Measurements from ENCODE around the gene DGKQ.

Gene DGKQ

DNA sequence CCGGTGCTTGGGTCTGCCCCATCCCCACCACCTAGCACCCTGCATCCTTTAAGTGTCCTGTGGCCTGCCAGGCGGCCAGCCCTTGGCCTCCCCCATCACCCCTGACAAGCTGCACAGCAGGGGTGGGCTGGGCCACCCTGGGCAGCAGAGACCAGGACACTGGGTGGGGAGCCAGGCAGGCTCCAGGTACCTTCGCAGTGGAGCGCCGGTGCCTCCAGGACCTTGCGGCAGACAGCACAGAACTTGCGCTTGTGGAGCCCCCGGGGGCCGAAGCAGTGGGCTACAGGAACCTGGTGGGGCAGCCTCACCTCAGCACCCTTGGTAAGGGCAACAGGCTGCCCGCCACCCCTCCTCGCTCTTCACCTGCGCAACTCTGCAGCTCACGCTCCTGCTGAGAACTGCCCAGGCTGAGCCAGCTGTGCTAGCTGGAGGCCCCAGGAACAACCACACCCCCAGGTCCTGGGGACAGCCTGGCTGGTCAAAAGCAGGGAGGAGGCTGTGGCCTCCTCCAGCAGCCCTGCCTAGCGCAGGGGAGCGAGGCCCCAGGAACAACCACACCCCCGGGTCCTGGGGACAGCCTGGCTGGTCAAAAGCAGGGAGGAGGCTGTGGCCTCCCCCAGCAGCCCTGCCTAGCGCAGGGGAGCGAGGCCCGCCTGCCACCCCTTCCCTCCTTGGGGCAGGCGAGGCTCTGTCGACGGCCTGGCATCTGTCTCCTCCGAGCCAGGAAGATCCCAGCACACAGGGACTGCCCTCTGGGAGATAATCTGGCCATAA is 4.6 kb downstream of the DGKQ start:
- no peak overlapping the region for H3K27ac ChIP-seq
- no peak for TF ChIP-seq ZFX (IDR thresholded peaks at IDR 0.05; ENCODE audit: borderline replicate concordance)
- TF ChIP-seq, protein P1, sequence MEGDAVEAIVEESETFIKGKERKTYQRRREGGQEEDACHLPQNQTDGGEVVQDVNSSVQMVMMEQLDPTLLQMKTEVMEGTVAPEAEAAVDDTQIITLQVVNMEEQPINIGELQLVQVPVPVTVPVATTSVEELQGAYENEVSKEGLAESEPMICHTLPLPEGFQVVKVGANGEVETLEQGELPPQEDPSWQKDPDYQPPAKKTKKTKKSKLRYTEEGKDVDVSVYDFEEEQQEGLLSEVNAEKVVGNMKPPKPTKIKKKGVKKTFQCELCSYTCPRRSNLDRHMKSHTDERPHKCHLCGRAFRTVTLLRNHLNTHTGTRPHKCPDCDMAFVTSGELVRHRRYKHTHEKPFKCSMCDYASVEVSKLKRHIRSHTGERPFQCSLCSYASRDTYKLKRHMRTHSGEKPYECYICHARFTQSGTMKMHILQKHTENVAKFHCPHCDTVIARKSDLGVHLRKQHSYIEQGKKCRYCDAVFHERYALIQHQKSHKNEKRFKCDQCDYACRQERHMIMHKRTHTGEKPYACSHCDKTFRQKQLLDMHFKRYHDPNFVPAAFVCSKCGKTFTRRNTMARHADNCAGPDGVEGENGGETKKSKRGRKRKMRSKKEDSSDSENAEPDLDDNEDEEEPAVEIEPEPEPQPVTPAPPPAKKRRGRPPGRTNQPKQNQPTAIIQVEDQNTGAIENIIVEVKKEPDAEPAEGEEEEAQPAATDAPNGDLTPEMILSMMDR (IDR thresholded peaks at IDR 0.05), result no peak

DNA sequence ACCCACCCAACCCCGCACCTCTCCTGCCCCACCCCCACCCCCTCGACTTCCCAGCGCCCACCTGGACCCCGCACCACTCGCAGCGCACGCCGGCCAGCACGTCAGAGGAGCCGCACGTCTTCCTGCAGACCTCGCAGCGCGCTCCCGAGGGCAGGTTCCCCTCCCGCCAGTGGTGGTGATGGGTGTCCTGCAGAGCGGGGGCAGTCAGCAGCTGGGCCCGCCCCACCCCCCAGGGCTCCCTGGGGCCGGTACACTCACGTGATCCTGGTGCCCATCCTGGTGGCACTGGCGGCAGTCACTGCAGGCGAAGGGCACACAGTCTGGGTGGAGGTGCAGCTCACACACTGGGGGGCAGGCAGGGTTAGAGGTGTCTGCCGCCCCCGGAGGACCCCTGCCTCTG is 5.1 kb downstream of the DGKQ start:
- no peak overlapping the region for H3K27ac ChIP-seq
- no peak for TF ChIP-seq ZFX (IDR thresholded peaks at IDR 0.05; ENCODE audit: borderline replicate concordance)

DNA sequence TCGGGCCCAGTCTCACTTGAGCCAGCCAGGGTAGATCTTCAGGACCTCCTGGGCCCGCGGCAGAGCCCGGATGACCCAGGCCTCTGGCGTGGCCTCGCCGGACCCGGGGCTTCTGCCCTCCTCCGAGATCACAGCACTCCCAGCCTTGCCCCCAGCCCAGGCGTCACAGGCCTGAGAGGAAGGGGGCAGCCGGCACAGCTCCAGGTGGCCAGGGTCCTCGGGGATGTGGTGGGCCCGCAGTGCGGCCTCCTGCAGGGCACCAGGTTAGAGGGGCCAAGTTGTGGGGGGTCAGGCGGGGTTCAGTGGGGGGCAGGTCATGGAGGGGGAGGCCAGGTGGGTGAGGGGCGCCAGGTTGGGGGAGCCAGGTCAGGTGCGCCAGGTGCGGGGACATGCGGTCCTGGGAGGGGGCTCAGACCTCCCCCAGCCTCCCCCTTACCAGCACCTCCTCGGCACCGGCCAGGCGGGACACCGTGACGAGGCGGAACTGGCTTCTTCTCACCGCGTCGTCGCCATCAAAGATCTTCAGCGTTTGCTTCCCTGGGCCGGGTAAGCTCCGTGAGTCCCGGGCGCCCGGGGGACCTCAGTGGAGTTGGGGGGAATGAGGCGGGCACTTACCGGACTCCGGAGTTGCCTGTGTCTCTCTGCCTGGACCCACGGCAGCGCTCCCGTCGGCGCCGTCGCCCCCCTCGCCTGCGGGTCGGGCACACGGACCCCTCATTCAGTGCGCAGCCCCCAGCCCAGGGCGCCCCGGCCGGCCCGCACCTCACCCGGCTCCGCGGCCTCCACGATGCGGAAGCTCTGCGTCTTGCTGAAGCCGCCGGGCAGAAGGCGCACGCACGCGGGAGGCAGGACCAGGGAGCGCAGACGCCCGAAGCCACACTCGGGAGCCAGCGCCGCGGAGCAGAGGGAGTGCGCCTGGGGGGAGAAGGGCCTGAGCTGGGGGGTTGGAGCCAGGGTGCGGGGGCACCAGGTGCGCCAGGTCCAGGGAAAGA is 6.0 kb downstream of the DGKQ start:
- no peak overlapping the region for H3K27ac ChIP-seq
- TF ChIP-seq, protein P1 (IDR thresholded peaks at IDR 0.05), result no peak
- no peak for TF ChIP-seq ZFX (IDR thresholded peaks at IDR 0.05; ENCODE audit: borderline replicate concordance)

DNA sequence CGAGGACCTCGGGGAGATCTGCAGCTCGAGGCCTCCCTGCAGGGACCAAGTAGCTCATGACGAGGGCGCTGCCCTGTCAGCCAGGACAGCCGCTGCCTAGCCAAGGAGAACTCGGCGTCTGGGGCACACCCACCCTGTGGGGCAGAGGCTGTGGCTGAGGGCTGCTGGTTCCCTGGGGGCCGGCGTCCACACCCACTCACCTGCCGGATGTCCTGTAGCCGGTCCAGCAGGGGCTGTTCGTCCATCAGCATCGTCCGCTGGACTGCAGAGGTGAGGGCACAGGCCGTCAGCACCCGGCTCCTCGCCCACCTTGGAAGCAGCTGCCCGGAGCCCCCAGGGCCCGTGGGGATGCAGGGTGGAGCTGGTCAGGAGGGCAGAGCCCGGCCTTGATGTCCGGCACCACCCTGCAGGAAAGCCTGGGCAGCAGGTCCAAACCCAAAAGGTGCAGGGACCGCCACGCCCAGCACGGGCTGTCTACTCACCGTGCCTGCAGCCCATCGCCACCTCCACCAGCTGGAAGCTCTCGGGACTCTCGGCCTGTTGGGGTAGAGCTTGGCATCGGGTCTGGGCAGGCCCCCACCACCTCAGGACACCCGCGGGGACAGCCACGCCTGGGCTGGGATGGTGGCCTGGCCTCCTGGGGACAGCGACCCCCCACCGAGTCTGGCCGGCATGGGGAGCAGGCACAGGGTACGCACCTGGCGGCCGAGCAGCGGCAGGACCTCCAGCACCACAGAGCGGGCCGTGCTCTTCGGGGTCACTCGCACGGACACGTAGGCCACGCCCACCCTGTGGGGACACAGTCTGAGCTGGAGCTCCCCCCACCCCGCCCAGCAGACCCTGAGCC is 6.9 kb downstream of the DGKQ start:
- TF ChIP-seq, protein P1 (IDR thresholded peaks at IDR 0.05), result no peak
- no peak for TF ChIP-seq ZFX (IDR thresholded peaks at IDR 0.05; ENCODE audit: borderline replicate concordance)
- no peak overlapping the region; the same call in 1 of the 2 replicates for H3K27ac ChIP-seq

DNA sequence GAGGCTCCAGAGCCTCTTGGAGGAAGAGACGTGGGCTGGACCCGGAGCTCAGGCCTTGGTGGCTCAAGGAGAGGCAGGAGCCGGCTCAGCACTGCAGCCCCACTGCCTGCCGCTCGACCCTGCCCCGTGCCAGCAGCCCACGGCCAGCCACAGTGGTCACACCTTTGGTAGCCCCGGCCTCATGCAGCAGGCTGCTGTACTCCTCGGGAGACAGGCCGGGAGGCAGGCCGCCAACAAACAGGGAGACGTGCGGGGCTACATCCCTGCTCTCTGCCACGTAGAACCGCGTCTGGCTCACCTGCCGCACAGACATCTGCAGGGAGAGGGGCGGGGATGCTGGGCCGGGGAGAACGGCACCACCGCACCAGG is 7.6 kb downstream of the DGKQ start:
- TF ChIP-seq, protein P1 (IDR thresholded peaks at IDR 0.05), result no peak
- no peak for TF ChIP-seq ZFX (IDR thresholded peaks at IDR 0.05; ENCODE audit: borderline replicate concordance)
- H3K27ac ChIP-seq, result peak overlapping the region; percentile 8; the same call in 1 of the 2 replicates

DNA sequence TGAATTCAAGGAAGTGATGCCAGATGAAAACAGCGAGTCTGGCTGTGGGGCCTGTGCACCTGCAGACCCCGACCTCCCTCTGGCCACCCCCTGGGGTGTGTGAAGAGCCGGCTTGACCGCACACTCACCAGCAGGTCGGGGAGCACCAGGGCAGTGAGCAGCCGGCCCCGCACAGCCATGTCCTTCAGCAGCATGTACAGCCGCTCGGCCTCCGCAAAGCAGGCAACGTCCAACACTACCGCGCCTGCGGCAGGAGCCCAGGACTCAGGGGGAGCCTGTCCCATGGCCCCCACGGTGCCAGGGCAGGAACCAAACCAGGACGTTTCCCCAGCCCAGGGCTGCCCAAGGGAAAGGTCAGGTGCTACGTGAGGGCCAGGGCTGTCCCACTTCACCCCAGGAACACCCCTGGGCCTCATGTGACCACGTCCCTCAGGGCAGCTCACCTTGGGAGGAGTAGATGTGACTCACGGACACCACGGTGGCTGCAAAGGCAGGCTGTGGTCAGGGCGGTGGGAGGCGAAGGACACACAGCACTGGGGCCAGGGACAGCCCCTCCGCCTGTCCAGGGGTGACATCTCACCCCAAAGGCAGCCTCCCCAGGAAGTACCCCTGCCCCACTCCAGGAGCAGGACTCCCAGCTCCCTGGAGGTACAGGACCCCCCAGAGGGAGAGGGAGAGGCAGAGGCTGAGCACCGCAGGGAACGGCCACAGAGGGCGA is 8.2 kb downstream of the DGKQ start:
- H3K27ac ChIP-seq, result peak overlapping the region; percentile 8; the same call in 1 of the 2 replicates
- TF ChIP-seq, protein P1 (IDR thresholded peaks at IDR 0.05), result no peak
- no peak for TF ChIP-seq ZFX (IDR thresholded peaks at IDR 0.05; ENCODE audit: borderline replicate concordance)

All from 22Rv1 (cell line).